ENCODE results near the gene TMEM141. TPM values are rescaled to one million over a fixed set of nuclear protein-coding genes. Genes with fewer than 3 reads are reported as not detected.

TMEM141 gene
- polyA plus RNA-seq, 1 of the 3 experiments (the other 2 are of a cell fraction) = 112 TPM

GRCh38 chr9:136793086-136793946, 2.2 kb downstream of the TMEM141 start:
- POLR2A ChIA-PET = no interaction called here
- H4K20me1 ChIP-seq (ENCODE audit: insufficient read depth) = peaks cover 5% of the 10 kb centered on the region; the same call in 1 of the 2 replicates
- peaks cover 11% of the 10 kb centered on the region for H3K79me2 ChIP-seq (ENCODE audit: insufficient read depth)
- peaks cover 16% of the 10 kb centered on the region for H3F3A ChIP-seq (replicated peaks; ENCODE audit: insufficient read depth)
- no peaks in the 10 kb centered on the region for H3K9me3 ChIP-seq
- CTCF ChIA-PET = interaction anchor here (0.7 to 5.0 kb wide), 14 partner anchors 11 to 242 kb away, joined by 3 to 36 read pairs (median 4); partner anchors contain the start of genes AJM1 and LCN15
- peaks cover 0 to 9% of the 10 kb centered on the region in 2 experiments for H3K36me3 ChIP-seq (replicated peaks in 1 of 2; ENCODE audit: control insufficient read depth in 1 of 2, insufficient read depth in 2 of 2, low read length in 1 of 2)
- 92% methylated on average over 12 of the region's 17 CpGs for WGBS (ENCODE audit: low lambda C conversion rate)
- H3K4me2 ChIP-seq = no peak overlapping the region
- H3K4me1 ChIP-seq (ENCODE audit: control insufficient read depth in 1 of 2, insufficient read depth in 2 of 2, low read depth in 1 of 2, low read length in 1 of 2) = peaks cover 7 to 42% of the 10 kb centered on the region in 2 experiments
- no peak overlapping the region for H2AFZ ChIP-seq (ENCODE audit: low read depth)
- H3K4me3 ChIP-seq (ENCODE audit: low read depth in 2 of 2, low read length in 1 of 2) = no peak overlapping the region
- no peak overlapping the region for H3K9ac ChIP-seq
- no peaks in the 10 kb centered on the region for H3K9me2 ChIP-seq
- TF ChIP-seq ZBTB33 (IDR thresholded peaks at IDR 0.05; ENCODE audit: borderline replicate concordance, low read depth) (no peak), SMC3 (IDR thresholded peaks at IDR 0.05; ENCODE audit: low read depth, low read length) (no peak), RFX5 (IDR thresholded peaks at IDR 0.05; ENCODE audit: low read length) (no peak), PBX3 (IDR thresholded peaks at IDR 0.05) (peak; percentile 50)
- no peak for DNase-seq
- H3K27me3 ChIP-seq (ENCODE audit: insufficient read depth) = no peaks in the 10 kb centered on the region
- H3K27ac ChIP-seq (ENCODE audit: low read depth in 2 of 2, low read length in 1 of 2) = no peak overlapping the region

- no peak for DNase-seq
- Histone ChIP-seq H2AFZ (ENCODE audit: low read depth) (no peak overlapping the region), H3K27ac (ENCODE audit: low read depth in 2 of 2, low read length in 1 of 2) (peak overlapping the region in 1 of 2 experiments; percentile 23; a peak in 1 of 4 replicates), H3K4me3 (ENCODE audit: low read depth in 2 of 2, low read length in 1 of 2) (no peak overlapping the region), H3K9ac (no peak overlapping the region), H3F3A (replicated peaks; ENCODE audit: insufficient read depth) (peaks cover 16% of the 10 kb centered on the region), H3K9me2 (no peaks in the 10 kb centered on the region), H4K20me1 (ENCODE audit: insufficient read depth) (peaks cover 5% of the 10 kb centered on the region; the same call in 1 of the 2 replicates), H3K36me3 (replicated peaks in 1 of 2; ENCODE audit: control insufficient read depth in 1 of 2, insufficient read depth in 2 of 2, low read length in 1 of 2) (peaks cover 0 to 9% of the 10 kb centered on the region in 2 experiments), H3K9me3 (no peaks in the 10 kb centered on the region), H3K27me3 (ENCODE audit: insufficient read depth) (no peaks in the 10 kb centered on the region), H3K4me1 (ENCODE audit: control insufficient read depth in 1 of 2, insufficient read depth in 2 of 2, low read depth in 1 of 2, low read length in 1 of 2) (peaks cover 7 to 50% of the 10 kb centered on the region in 2 experiments), H3K4me2 (no peak overlapping the region), H3K79me2 (ENCODE audit: insufficient read depth) (peaks cover 11% of the 10 kb centered on the region)
- ChIA-PET CTCF (interaction anchor here (0.7 to 5.0 kb wide), 5 partner anchors 13 to 241 kb away, joined by 3 to 36 read pairs (median 4); partner anchors contain the start of gene AJM1), POLR2A (interaction anchor here (0.6 kb wide), 1 partner anchor 190 kb away, joined by 4 read pairs; no protein-coding TSS in a partner anchor)
- TF ChIP-seq GABPA (IDR thresholded peaks at IDR 0.05; ENCODE audit: low read depth) (no peak), YY1 (IDR thresholded peaks at IDR 0.05; ENCODE audit: low read depth) (no peak), TEAD4 (IDR thresholded peaks at IDR 0.05; ENCODE audit: borderline replicate concordance, insufficient read depth) (no peak), TAF1 (IDR thresholded peaks at IDR 0.05; ENCODE audit: borderline replicate concordance, low read depth, low read length) (no peak), MXI1 (IDR thresholded peaks at IDR 0.05; ENCODE audit: low read depth, low read length) (no peak), NRF1 (IDR thresholded peaks at IDR 0.05; ENCODE audit: low read depth, low read length) (no peak), ZBTB33 (IDR thresholded peaks at IDR 0.05; ENCODE audit: borderline replicate concordance, low read depth) (no peak), MEF2A (IDR thresholded peaks at IDR 0.05; ENCODE audit: borderline replicate concordance, low read depth) (no peak), RFX5 (IDR thresholded peaks at IDR 0.05; ENCODE audit: low read length) (no peak), FOXM1 (IDR thresholded peaks at IDR 0.05; ENCODE audit: low read depth) (no peak), POLR2AphosphoS5 (IDR thresholded peaks at IDR 0.05; ENCODE audit: low read depth, low read length) (no peak), USF2 (IDR thresholded peaks at IDR 0.05; ENCODE audit: borderline replicate concordance, low read depth, low read length) (no peak), RCOR1 (IDR thresholded peaks at IDR 0.05; ENCODE audit: low read length) (no peak), EP300 (IDR thresholded peaks at IDR 0.05; ENCODE audit: borderline replicate concordance in 1 of 2, low read depth in 1 of 2, low read length in 1 of 2) (no peak), TCF12 (IDR thresholded peaks at IDR 0.05) (no peak)
- WGBS (ENCODE audit: low lambda C conversion rate) = 92% methylated on average over 14 of the region's 14 CpGs
These were observed 3.3 kb downstream of the TMEM141 start for GRCh38 chr9:136794281-136794999.
